Stomach (tissue), 9 donors: ENCODE data around the gene LRRTM3. TPM values are rescaled to one million over a fixed set of nuclear protein-coding genes. Genes with fewer than 3 reads are reported as not detected.

ENCODE experiments used
- DNase-seq, 2 donors: peaks; one replicate each; pipeline versions ENCODE4 v3.0.0 to v3.0.0-alpha.2; 2013 to 2019
- H3K27ac ChIP-seq, 5 donors: fragments of 200-600 bp in 4 of 5; sonication (generic) in 4 of 5; one replicate each; pipeline ENCODE4 v1.5.1; 2013 to 2019; ENCODE audit warnings: mild to moderate bottlenecking in 1 of 5, moderate library complexity in 1 of 5
- H3K27me3 ChIP-seq, 3 donors: fragments of 200-600 bp; sonication (generic); one replicate each; pipeline ENCODE4 v1.5.1; 2017 to 2019; ENCODE audit warnings: mixed run types in 1 of 3
- H3K36me3 ChIP-seq, 4 donors: fragments of 200-600 bp; sonication (generic); 1 replicate in 3 of 4; 2 replicates in 1 of 4; pipeline ENCODE4 v1.5.1; 2016 to 2019
- H3K4me1 ChIP-seq, 4 donors: fragments of 200-600 bp; sonication (generic); one replicate each; pipeline ENCODE4 v1.5.1; 2016 to 2019
- H3K4me3 ChIP-seq, 4 donors: fragments of 200-600 bp; sonication (generic) in 3 of 4; one replicate each; pipeline ENCODE4 v1.5.1; 2016 to 2019; ENCODE audit warnings: mild to moderate bottlenecking in 1 of 4
- H3K9me3 ChIP-seq, 4 donors: fragments of 200-600 bp; sonication (generic); one replicate each; pipeline ENCODE4 v1.5.1; 2016 to 2019
- CTCF ChIP-seq, 7 experiments: fragments of 450-650 bp in 4 of 7; fragments of 200-600 bp in 3 of 7; sonication (generic) in 3 of 7; IDR thresholded peaks; one replicate each; pipeline ENCODE4 v1.5.1; 2016 to 2019; ENCODE audit warnings: antibody characterized with exemption in 7 of 7, control low read depth in 2 of 7, mild to moderate bottlenecking in 1 of 7
- EP300 ChIP-seq: sonication (generic); formaldehyde crosslinking; IDR thresholded peaks from one replicate; pipeline ENCODE4 v1.6.1; 2017; ENCODE audit warnings: antibody characterized with exemption
- POLR2A ChIP-seq, 4 donors: fragments of 450-650 bp; IDR thresholded peaks; one replicate each; pipeline ENCODE4 v1.6.1; 2016; ENCODE audit warnings: antibody characterized with exemption in 4 of 4, control low read depth in 2 of 4, mild to moderate bottlenecking in 1 of 4, moderate library complexity in 1 of 4
- POLR2AphosphoS5 ChIP-seq, 3 donors: sonication (generic); formaldehyde crosslinking; IDR thresholded peaks; one replicate each; pipeline ENCODE4 v1.6.1; 2016; ENCODE audit warnings: antibody characterized with exemption in 3 of 3
- WGBS, 5 donors: extraction: QIAGEN DNeasy Blood & Tissue Kit in 3 of 5; methylation state at CpG; one replicate each; pipeline versions ENCODE4 v1.1.5 to v1.1.7; 2013 to 2018; 5-methylcytosine and 5-hydroxymethylcytosine counted together
- intact Hi-C: fragments of 100-400 bp; cut with DNase I; formaldehyde crosslinking; loops from one replicate; pipeline ENCODE4 v1.15.1; 2023; ENCODE audit warnings: low total_unique reads
- polyA plus RNA-seq, 3 donors: library from polyadenylated mRNA; stranded (reverse); fragments of 200-250 nt; gene quantifications; one replicate each; pipeline ENCODE4 v1.2.3, GENCODE V29; 2013
- total RNA-seq, 5 donors: library from RNA; depleted of rRNA; stranded (reverse); fragments of >200 nt; gene quantifications; one replicate each; pipeline versions ENCODE4 v1.1.0 to v1.2.3, GENCODE V29; 2014 to 2016
- donor health status: healthy with polysubstance abuse.
- donor health status: Bipolar disorder and iron deficiency.
- donor health status: healthy.

Gene LRRTM3
- total and polyA plus RNA-seq, 8 donors: 0.18 TPM; not detected in 7

GRCh38 chr10:67119651-67120050 is 193.8 kb downstream of the LRRTM3 start:
- no peaks in the 10 kb centered on the region for H3K36me3 ChIP-seq
- TF ChIP-seq EP300: no peak
- no peak for TF ChIP-seq POLR2A (IDR thresholded peaks at IDR 0.05)
- no peak for TF ChIP-seq POLR2AphosphoS5 (IDR thresholded peaks at IDR 0.05)
- TF ChIP-seq CTCF (IDR thresholded peaks at IDR 0.05): no peak
- intact Hi-C loops: no loop called here
- no peak overlapping the region for H3K27ac ChIP-seq
- H3K27me3 ChIP-seq: no peaks in the 10 kb centered on the region
- DNase-seq: no peak
- no peaks in the 10 kb centered on the region for H3K4me1 ChIP-seq
- WGBS, 5 donors: 34 to 53% (median 40%) methylated on average over 1 of the region's 1 CpG
- no peaks in the 10 kb centered on the region for H3K9me3 ChIP-seq
- no peak overlapping the region for H3K4me3 ChIP-seq

- H3K9me3 ChIP-seq: no peaks in the 10 kb centered on the region
- 76 to 86% (median 83%) methylated on average over 2 of the region's 2 CpGs for WGBS, 5 donors
- intact Hi-C loops: no loop called here
- no peak for TF ChIP-seq CTCF (IDR thresholded peaks at IDR 0.05)
- no peak for TF ChIP-seq POLR2A (IDR thresholded peaks at IDR 0.05)
- H3K27ac ChIP-seq: no peak overlapping the region
- no peak for DNase-seq
- no peaks in the 10 kb centered on the region for H3K36me3 ChIP-seq
- H3K27me3 ChIP-seq: no peaks in the 10 kb centered on the region
- no peak overlapping the region for H3K4me3 ChIP-seq
- H3K4me1 ChIP-seq: no peaks in the 10 kb centered on the region
Measured at GRCh38 chr10:67127441-67127840, 201.6 kb downstream of the LRRTM3 start.

GRCh38 chr10:67140641-67141040 is 214.8 kb downstream of the LRRTM3 start:
- intact Hi-C loops: no loop called here
- Histone ChIP-seq H3K36me3 (no peaks in the 10 kb centered on the region), H3K27me3 (no peaks in the 10 kb centered on the region), H3K4me3 (no peak overlapping the region), H3K4me1 (no peaks in the 10 kb centered on the region), H3K9me3 (no peaks in the 10 kb centered on the region), H3K27ac (no peak overlapping the region)
- no peak for DNase-seq
- WGBS, 5 donors: 43 to 54% (median 49%) methylated on average over 2 of the region's 2 CpGs
- TF ChIP-seq CTCF (IDR thresholded peaks at IDR 0.05) (no peak), EP300 (no peak), POLR2AphosphoS5 (IDR thresholded peaks at IDR 0.05) (no peak), POLR2A (IDR thresholded peaks at IDR 0.05) (no peak)

GRCh38 chr10:67141300-67141699 is 215.5 kb downstream of the LRRTM3 start:
- 70 to 94% (median 80%) methylated on average over 6 of the region's 6 CpGs for WGBS, 5 donors
- no peak overlapping the region for H3K4me3 ChIP-seq

More at GRCh38 chr10:67141300-67141699, 215.5 kb downstream of the LRRTM3 start:
- no peak for DNase-seq
- no peaks in the 10 kb centered on the region for H3K4me1 ChIP-seq
- H3K27ac ChIP-seq: no peak overlapping the region
- TF ChIP-seq POLR2A (IDR thresholded peaks at IDR 0.05) (no peak), CTCF (IDR thresholded peaks at IDR 0.05) (no peak), EP300 (no peak), POLR2AphosphoS5 (IDR thresholded peaks at IDR 0.05) (no peak)
- intact Hi-C loops: no loop called here
- H3K9me3 ChIP-seq: no peaks in the 10 kb centered on the region
- H3K27me3 ChIP-seq: no peaks in the 10 kb centered on the region
- H3K36me3 ChIP-seq: no peaks in the 10 kb centered on the region
